SK-N-SH (cell line): ENCODE data around the gene COL23A1. TPM values are rescaled to one million over a fixed set of nuclear protein-coding genes. Genes with fewer than 3 reads are reported as not detected.

Experiments used
- CTCF ChIA-PET: fragments of 300-600, 350-600 bp; formaldehyde crosslinking; extraction: SDS; loops from one replicate; lab custom pipeline; 2021; lab: Yijun Ruan, JAX
- POLR2A ChIA-PET: fragments of 350-600 bp; sonication (Branson Sonifier 250); formaldehyde crosslinking; extraction: SDS; loops from one replicate; lab custom pipeline; 2020; ENCODE audit warnings: antibody characterized with exemption, inconsistent platforms; lab: Yijun Ruan, JAX
- DNase-seq: peaks from one replicate; pipeline ENCODE4 v3.0.0; 2012
- H2AFZ ChIP-seq: fragments of 200-600 bp; sonication (generic); 2 replicates; pipeline ENCODE4 v1.8.1; 2016; ENCODE audit warnings: antibody characterized with exemption, mild to moderate bottlenecking, low read depth
- H3F3A ChIP-seq: fragments of 200-600 bp; sonication (generic); replicated peaks from 2 replicates; pipeline ENCODE3; 2016; ENCODE audit warnings: antibody characterized with exemption, mild to moderate bottlenecking; ENCODE audit not compliant: insufficient read depth
- H3K27ac ChIP-seq, 2 experiments: fragments of 200-500 bp in 1 of 2; fragments of 200-600 bp in 1 of 2; sonication (Bioruptor generic) in 1 of 2; sonication (generic), shearing (Covaris generic) in 1 of 2; 2 replicates each; pipeline versions ENCODE4 v1.5.1 to v1.6.1; 2014 to 2016; ENCODE audit warnings: low read depth in 2 of 2, inconsistent platforms in 1 of 2, low read length in 1 of 2, mild to moderate bottlenecking in 1 of 2, mixed read lengths in 1 of 2
- H3K27me3 ChIP-seq: fragments of 200-600 bp; sonication (generic), shearing (Covaris generic); 2 replicates; pipeline ENCODE4 v1.6.1; 2016; ENCODE audit warnings: mixed run types; ENCODE audit not compliant: insufficient read depth
- H3K36me3 ChIP-seq, 2 experiments: fragments of 200-500 bp in 1 of 2; fragments of 200-600 bp in 1 of 2; sonication (Bioruptor generic) in 1 of 2; sonication (generic) in 1 of 2; replicated peaks in 1 of 2; 2 replicates each; pipeline versions ENCODE3 to v1.5.1; 2014 to 2016; ENCODE audit warnings: low read length in 1 of 2, mild to moderate bottlenecking in 1 of 2; ENCODE audit not compliant: insufficient read depth in 2 of 2, control insufficient read depth in 1 of 2
- H3K4me1 ChIP-seq, 2 experiments: fragments of 200-500 bp in 1 of 2; fragments of 200-600 bp in 1 of 2; sonication (Bioruptor generic) in 1 of 2; sonication (generic), shearing (Covaris generic) in 1 of 2; 2 replicates each; pipeline versions ENCODE4 v1.5.1 to v1.6.1; 2014 to 2016; ENCODE audit warnings: low read depth in 1 of 2, low read length in 1 of 2, mixed run types in 1 of 2; ENCODE audit not compliant: insufficient read depth in 2 of 2, control insufficient read depth in 1 of 2
- H3K4me2 ChIP-seq: fragments of 200-600 bp; sonication (generic), shearing (Covaris generic); 2 replicates; pipeline ENCODE4 v1.6.1; 2017; ENCODE audit warnings: mixed run types
- H3K4me3 ChIP-seq, 2 experiments: fragments of 200-500 bp in 1 of 2; fragments of 200-600 bp in 1 of 2; sonication (Bioruptor generic) in 1 of 2; sonication (generic), shearing (Covaris generic) in 1 of 2; 2 replicates each; pipeline versions ENCODE4 v1.5.1 to v1.8.1; 2014 to 2016; ENCODE audit warnings: low read depth in 2 of 2, inconsistent platforms in 1 of 2, low read length in 1 of 2, mild to moderate bottlenecking in 1 of 2, mixed read lengths in 1 of 2, moderate library complexity in 1 of 2
- H3K79me2 ChIP-seq: fragments of 200-600 bp; sonication (generic); 2 replicates; pipeline ENCODE4 v1.8.1; 2017; ENCODE audit warnings: mild to moderate bottlenecking; ENCODE audit not compliant: insufficient read depth
- H3K9ac ChIP-seq: fragments of 200-600 bp; sonication (generic); 2 replicates; pipeline ENCODE4 v1.6.1; 2017; ENCODE audit warnings: mixed run types
- H3K9me2 ChIP-seq: fragments of 200-600 bp; sonication (generic); 2 replicates; pipeline ENCODE4 v1.6.1; 2017; ENCODE audit warnings: mixed run types
- H3K9me3 ChIP-seq: fragments of 200-600 bp; sonication (generic); 2 replicates; pipeline ENCODE4 v1.6.1; 2017; ENCODE audit warnings: mixed run types, mild to moderate bottlenecking, moderate library complexity
- H4K20me1 ChIP-seq: fragments of 200-600 bp; sonication (generic); 2 replicates; pipeline ENCODE4 v1.6.1; 2017; ENCODE audit warnings: mild to moderate bottlenecking, mixed run types; ENCODE audit not compliant: insufficient read depth
- EP300 ChIP-seq, 2 experiments: IDR thresholded peaks; 2 replicates each; pipeline versions ENCODE4 v1.4.0 to v1.6.1; 2012; ENCODE audit warnings: borderline replicate concordance in 1 of 2, low read depth in 1 of 2, low read length in 1 of 2
- FOSL2 ChIP-seq: IDR thresholded peaks from 2 replicates; pipeline ENCODE4 v1.4.0; 2012; ENCODE audit warnings: low read depth, mild to moderate bottlenecking, moderate library complexity, borderline replicate concordance
- MEF2A ChIP-seq: IDR thresholded peaks from 2 replicates; pipeline ENCODE4 v1.4.0; 2012; ENCODE audit warnings: low read depth, borderline replicate concordance
- MXI1 ChIP-seq: IDR thresholded peaks from 2 replicates; pipeline ENCODE4 v1.6.1; 2012; ENCODE audit warnings: mild to moderate bottlenecking, low read depth, low read length, improper control_type of control experiment
- NFIC ChIP-seq: IDR thresholded peaks from 2 replicates; pipeline ENCODE4 v1.4.0; 2012; ENCODE audit warnings: borderline replicate concordance
- REST ChIP-seq: IDR thresholded peaks from 2 replicates; pipeline ENCODE4 v1.6.1; 2012; ENCODE audit warnings: mild to moderate bottlenecking, low read depth, low read length, moderate library complexity
- RFX5 ChIP-seq: IDR thresholded peaks from 2 replicates; pipeline ENCODE4 v1.6.1; 2012; ENCODE audit warnings: mild to moderate bottlenecking, improper control_type of control experiment, low read length
- TAF1 ChIP-seq: IDR thresholded peaks from 2 replicates; pipeline ENCODE4 v1.6.1; 2012; ENCODE audit warnings: low read depth, mild to moderate bottlenecking, low read length, moderate library complexity, borderline replicate concordance
- TEAD4 ChIP-seq: IDR thresholded peaks from 2 replicates; pipeline ENCODE4 v1.4.0; 2012; ENCODE audit warnings: mild to moderate bottlenecking, borderline replicate concordance; ENCODE audit not compliant: insufficient read depth
- USF1 ChIP-seq: IDR thresholded peaks from 2 replicates; pipeline ENCODE4 v1.4.0; 2012; ENCODE audit warnings: low read depth, borderline replicate concordance
- WGBS: methylation state at CpG from one replicate; pipeline ENCODE4 v1.1.6; 2017; ENCODE audit warnings: low lambda C conversion rate; 5-methylcytosine and 5-hydroxymethylcytosine counted together
- polyA plus RNA-seq, 3 experiments: library from polyadenylated mRNA; depleted of rRNA; stranded (reverse); fragments of >200 nt; gene quantifications; 2 replicates each; pipeline ENCODE4 v1.2.3, GENCODE V29; 2012

The COL23A1 gene
- polyA plus RNA-seq, 1 of the 3 experiments (the other 2 are of a cell fraction): 0.10 TPM

- TF ChIP-seq REST (no peak), TAF1 (no peak), USF1 (no peak)
These were observed 75.3 kb downstream of the COL23A1 start (continued) for GRCh38 chr5:178514851-178515418.

GRCh38 chr5:178511172-178511571 is 79.0 kb downstream of the COL23A1 start:
- no peaks in the 10 kb centered on the region for H3K27me3 ChIP-seq
- H3K9ac ChIP-seq: no peak overlapping the region
- H3K4me2 ChIP-seq: no peak overlapping the region
- no peak overlapping the region for H3K27ac ChIP-seq
- no peak overlapping the region for H2AFZ ChIP-seq
- no peak for DNase-seq
- no peak overlapping the region for H3K4me3 ChIP-seq
- no peaks in the 10 kb centered on the region for H3K79me2 ChIP-seq
- CTCF ChIA-PET: no interaction called here
- H3K9me2 ChIP-seq: no peaks in the 10 kb centered on the region
- H3K9me3 ChIP-seq: no peaks in the 10 kb centered on the region
- 16% methylated on average over 3 of the region's 3 CpGs for WGBS
- no peaks in the 10 kb centered on the region for H4K20me1 ChIP-seq
- H3K36me3 ChIP-seq: no peaks in the 10 kb centered on the region
- no peak for TF ChIP-seq RFX5
- TF ChIP-seq MEF2A: no peak
- TF ChIP-seq NFIC: no peak
- TF ChIP-seq MXI1: no peak
- TF ChIP-seq EP300 (IDR thresholded peaks at IDR 0.05; ENCODE audit: borderline replicate concordance in 1 of 2, low read depth in 1 of 2, low read length in 1 of 2): no peak
- TF ChIP-seq FOSL2: no peak
- H3K4me1 ChIP-seq: peaks cover 0 to 13% of the 10 kb centered on the region in 2 experiments; a peak in 1 of 4 replicates
- H3F3A ChIP-seq: no peaks in the 10 kb centered on the region
- POLR2A ChIA-PET: no interaction called here

- CTCF ChIA-PET: interaction anchor here (1.1 kb wide), 1 partner anchor 229 kb away, joined by 3 read pairs; no protein-coding TSS in a partner anchor
- Histone ChIP-seq H3K36me3 (no peaks in the 10 kb centered on the region), H3K79me2 (no peaks in the 10 kb centered on the region), H3K27me3 (no peaks in the 10 kb centered on the region), H3K4me3 (no peak overlapping the region), H3F3A (no peaks in the 10 kb centered on the region), H4K20me1 (no peaks in the 10 kb centered on the region), H3K9me2 (no peaks in the 10 kb centered on the region), H3K9me3 (no peaks in the 10 kb centered on the region), H3K27ac (no peak overlapping the region), H3K9ac (no peak overlapping the region), H2AFZ (no peak overlapping the region), H3K4me2 (no peak overlapping the region), H3K4me1 (peaks cover 0 to 9% of the 10 kb centered on the region in 2 experiments; a peak in 1 of 4 replicates)
- POLR2A ChIA-PET: no interaction called here
- no peak for DNase-seq
- 63% methylated on average over 14 of the region's 15 CpGs for WGBS
- no peak for TF ChIP-seq TEAD4
These were observed 80.6 kb downstream of the COL23A1 start for GRCh38 chr5:178509491-178510057.
